Middle frontal gyrus (tissue), 1 donor: ENCODE data around the gene WDR82.
A peak's percentile ranks its signal among the peaks of the same experiment; 100 is the strongest.

Source experiments
- DNase-seq: peaks from one replicate; pipeline ENCODE4 v3.0.0-alpha.2; 2015; ENCODE audit warnings: low spot score; ENCODE audit errors: extremely low spot score

WDR82 gene

DNA sequence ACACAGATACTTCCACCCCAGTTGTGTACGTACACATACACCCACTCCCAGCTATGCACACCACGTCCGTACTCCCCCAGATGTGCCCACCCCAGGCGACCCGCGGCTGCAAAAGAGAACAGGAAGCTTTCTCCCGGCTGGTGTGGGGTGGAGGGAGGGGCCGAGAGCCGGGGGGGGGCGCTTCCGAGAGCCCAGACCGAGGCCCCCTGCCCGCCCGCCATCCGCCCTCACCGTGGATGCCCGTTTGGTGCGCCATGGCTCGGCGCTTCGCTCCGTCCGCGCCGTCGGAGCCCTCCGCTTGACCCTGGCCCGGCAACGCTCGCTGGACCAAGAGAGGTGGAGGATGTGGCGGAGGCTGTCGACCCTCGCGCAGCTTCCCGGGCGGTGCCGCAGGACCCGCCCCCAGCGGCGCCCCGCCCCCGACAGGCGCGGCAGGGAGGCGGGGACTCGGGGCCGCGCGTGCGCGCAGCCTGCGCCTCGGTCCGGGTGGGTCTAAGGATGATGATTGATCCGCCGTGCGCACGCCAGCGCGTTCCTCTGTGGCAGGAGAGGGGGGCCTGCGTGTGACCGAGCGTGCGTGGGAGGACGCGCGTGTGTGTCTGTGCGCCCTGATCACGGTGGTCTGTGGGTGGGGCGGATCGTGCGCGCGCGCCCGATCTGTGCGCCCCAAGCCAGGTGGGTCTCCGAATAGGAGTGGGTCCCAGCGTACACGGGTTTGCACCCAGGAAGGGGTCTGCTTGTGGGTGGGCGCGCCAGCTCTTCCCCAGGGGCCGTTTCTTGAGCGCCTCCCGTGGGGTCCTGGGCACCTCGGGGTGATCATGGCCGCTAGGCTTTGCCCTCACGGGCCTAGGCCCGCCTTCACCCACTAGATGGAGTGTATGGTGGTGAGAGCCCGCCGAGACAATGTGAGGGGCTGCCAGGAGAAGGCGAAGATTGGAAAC lies 39.4 kb downstream of the WDR82 start, which contains the start of gene TWF2:
TWF2 (minus strand) TSS at position 398 of the 941 bp plus-strand sequence; CDS start at position 256, 142 bp downstream.
- DNase-seq = peak; percentile 57

DNA sequence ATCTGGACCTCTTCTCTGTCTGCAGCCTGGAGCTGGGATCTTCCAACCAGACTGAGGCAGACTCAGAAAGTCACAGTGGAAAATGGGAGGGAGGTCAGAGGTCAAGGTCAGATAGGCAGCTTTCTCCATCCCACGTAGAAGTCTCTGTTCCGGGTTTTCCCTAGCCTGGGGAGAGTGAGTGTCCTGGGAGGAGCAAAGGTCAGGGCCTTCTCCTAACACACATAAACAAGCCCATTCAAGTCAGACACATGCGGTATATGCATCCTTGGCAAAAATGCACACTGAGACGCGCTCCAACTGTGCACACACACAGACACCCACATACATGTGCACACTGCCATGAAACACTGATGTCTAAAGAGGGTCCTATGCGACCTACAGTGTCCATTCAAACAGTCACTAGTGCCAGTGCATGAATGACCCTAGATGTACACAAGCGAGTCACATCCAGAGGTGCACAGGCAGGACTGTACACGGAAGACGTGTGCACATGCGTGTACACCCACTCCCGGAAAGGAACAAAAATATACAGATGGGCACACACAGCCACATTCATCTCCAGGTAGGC lies 40.2 kb downstream of the WDR82 start:
- DNase-seq = no peak

DNA sequence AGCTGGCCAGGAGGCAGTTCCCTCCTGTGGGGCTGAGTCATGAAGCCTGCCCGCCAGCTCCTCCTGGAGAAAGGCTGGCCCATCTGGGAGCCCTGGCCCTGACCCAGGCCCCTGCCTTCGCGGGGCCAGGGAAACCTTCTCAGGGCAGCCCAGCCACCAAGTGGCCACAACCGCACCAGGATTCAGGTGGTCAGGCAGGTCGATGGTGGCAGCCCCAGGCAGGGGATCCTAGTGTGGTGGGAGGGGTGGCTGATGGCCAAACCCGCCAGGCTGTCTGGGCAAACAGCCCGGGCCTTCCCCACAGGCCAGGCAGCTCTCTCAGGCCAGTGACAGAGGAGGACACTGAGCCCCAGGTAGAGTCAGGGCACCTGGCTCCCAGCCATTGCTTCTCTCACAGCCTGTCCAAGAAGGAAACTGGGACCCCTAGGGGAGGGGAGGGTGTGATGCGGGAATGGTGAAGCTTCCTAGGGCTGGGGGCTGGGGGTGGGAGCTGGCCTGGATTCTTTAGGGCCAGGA lies 40.7 kb downstream of the WDR82 start:
- no peak for DNase-seq

DNA sequence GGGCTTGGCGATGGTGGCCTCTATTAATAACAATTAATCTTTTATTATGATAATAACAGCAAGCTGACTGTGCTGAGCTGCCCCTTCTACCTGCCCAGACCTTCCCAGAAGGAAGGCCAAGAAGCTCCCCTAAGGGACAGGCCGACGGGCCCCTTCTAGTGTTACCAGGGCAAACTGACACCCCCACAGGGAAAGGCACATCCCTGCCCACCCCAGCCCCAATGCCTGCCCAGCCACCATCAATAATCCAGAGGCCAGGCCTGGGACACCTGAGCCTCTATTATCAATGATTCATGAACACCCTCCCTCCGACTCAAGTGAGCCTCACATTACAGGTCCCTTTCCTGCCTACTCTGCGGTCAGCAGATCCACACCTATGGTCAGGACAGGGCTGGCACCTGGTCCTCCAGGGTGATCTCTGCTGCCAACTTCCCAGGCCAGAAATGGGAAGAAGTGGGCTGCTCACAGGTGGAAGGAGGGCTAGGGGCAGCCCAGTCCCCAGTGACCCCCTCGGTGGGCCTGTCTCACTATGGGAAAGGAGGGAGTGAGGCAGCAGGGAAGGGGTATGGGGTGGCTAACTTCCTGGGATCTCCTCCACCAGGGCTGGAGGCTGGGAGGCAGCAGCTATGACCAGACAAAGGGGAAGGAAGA lies 41.3 kb downstream of the WDR82 start:
- no peak for DNase-seq

DNA sequence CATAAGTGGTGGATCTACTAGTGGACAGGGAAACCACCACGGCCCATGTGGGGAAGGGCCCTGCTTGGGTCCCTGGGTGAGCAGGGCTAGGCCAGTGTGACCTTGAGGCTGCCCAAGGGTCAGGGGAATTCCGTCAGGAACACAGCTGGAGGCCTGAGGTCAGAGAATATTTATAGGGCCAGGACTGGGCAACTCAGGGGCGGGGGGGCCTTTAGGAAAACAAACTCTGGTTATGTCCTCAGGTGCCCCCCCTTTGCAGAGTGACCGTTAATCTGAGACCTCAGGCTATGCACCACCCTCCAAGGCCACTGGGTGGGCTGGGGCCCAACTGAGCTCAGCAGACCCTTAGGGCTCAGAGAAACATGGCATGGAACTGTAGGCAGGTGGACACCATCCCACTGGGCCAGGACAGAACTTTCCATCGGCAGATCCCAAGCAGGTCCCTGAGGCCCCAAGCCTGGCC lies 42.0 kb downstream of the WDR82 start:
- no peak for DNase-seq

DNA sequence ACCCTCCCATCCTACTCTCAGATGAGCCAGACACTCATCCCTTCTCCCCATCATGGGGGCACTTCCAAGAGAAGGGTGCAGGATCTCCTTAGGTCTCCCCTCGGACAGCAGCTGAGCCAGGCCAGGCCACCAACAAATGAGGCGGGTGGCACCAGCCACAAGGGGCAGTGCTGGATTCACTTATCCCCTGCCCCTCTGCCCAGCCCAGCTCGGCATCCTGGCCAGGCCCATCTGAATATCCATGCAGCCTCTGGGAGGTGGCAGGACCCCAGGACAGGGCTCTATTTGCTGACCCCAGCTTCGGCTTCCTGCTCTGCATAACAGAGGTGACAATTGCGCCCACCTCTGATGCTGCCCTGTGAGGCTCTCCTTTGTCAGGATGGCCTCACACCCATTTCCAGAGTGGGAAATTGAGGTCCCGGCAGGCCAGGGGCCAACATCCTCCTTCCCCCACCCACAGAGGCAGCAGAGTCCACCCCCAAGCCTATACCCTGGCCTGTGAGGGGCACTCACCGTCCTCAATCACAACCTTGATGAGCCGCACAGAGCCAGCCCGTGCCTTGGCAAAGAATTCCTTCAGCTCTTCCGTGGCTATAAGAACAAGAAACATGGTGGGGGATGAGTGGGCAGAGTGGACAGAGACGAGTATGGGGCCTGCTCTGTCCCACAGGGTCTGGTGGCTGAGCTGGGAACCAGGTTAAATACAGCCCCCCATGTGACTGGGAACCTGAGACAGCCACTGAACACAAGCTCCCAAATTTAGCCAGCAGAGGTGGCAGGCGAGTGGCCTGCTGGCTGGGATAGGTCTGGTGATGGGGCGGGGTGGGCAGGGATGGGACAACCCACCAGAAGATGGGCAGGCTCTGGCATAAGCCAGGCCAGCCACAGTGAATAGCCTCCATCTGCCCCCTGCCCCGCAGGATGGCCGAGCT lies 43.7 kb downstream of the WDR82 start:
- DNase-seq = no peak

DNA sequence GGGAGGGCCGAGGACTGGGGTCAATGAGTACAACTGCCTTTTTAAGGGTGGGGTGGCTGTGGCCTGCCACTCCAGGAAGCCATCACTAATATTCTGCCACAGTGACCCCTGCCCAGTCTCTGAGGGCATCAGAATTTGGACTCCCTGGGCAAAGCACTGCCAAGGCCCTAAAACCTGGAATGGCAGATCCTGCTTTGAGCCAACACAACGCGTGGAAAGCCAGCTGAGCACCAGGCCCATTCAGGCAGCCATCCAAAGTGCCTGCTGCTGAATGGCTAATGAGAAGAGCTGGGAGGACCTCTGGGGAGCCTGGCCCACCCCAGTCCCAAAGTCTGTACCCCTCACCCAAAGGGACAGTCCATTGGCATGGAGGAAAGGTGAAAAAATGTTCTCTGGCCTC lies 44.5 kb downstream of the WDR82 start:
- no peak for DNase-seq

DNA sequence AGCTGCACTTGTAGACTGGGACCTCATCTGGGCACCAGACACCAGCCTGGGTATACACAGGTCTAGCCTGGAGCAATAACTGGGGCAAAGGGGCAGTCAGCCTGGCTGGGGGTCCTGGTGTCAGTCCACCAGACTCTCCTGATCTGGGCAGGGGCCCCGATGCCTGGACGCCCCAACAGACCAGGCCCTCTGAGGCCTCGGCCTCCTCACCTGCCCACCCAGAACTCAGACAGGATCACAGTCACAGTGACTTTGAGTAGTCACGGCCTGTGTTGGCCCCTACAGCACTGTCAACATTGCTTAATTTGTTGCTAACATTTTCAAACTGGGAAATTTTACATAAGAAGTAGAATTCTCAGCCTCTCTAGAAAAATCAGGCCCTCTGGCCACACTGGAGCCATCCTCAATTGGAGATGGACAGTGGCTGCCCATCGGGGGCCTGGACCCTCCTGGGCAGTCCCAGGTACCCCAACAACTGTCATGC lies 45.3 kb downstream of the WDR82 start:
- DNase-seq = no peak

DNA sequence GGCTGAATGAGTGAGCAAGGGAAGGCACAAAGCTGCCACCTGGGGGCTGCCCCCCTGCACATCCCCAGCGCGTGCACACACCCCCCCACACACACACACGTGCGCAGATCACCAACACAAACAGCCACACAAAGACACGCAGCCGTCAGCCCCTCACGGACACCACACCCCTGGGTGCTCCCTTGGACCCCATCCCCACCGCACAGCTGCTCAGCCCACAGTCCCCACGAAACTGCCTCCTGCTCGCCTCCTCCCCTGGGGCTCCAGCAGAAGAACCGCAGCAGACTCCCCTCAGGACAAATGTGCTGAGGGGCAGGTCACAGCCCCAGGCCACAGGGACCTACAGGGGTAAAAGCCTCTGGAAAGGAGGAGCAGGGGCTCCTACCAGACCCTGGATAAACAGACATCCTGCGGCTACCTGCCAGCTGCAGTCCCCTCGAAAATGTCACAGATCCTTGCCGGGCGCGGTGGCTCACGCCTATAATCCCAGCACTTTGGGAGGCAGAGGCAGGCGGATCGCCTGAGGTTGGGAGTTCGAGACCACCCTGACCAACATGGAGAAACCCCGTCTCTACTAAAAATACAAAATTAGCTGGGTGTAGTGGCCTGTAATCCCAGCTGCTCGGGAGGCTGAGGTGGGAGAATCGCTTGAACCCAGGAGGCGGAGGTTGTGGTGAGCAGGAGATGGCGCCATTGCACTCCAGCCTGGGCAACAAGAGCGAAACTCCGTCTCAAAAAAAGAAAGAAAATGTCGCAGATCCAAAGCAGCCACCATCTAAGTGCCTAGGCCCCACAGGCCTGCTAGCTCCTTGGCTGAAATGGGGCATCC lies 46.0 kb downstream of the WDR82 start:
- no peak for DNase-seq

DNA sequence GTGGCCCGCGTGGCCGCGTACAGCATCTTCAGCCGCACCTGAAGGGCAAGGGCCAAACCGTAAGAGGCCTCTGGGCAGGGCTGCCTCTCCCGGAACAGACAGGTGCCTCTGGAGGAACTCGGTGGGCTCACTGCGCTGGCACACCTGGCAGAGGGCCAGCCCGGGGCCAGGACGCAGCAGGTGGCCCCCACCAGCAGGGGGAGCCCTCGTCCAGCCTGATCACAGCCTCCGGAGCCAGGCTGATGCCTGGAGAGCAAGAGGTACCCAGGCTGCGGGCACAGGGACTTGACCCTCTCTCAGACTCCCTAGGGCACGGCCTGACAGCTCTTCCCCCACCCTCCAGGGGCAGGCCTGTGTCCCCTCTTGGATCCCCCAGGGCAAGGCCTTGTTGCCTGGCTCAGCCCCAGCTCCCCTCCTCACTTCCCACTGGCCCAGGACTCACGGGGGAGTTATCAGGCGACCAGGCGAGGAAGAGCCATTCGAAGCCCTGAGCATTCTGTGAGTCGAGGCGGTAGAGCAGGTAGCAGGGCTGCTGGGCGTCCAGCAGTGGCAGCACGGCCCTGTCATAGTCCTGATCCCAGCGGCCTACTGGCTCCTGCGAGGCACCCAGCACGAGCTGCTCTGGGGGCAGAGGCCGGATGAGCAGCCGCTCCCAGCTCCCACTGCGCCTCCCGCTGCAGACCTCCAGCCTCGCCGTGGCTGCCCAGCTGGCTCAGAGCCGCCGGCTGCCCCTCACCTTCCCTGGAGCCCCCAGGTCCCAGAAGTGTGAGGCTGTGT lies 46.8 kb downstream of the WDR82 start:
- no peak for DNase-seq

DNA sequence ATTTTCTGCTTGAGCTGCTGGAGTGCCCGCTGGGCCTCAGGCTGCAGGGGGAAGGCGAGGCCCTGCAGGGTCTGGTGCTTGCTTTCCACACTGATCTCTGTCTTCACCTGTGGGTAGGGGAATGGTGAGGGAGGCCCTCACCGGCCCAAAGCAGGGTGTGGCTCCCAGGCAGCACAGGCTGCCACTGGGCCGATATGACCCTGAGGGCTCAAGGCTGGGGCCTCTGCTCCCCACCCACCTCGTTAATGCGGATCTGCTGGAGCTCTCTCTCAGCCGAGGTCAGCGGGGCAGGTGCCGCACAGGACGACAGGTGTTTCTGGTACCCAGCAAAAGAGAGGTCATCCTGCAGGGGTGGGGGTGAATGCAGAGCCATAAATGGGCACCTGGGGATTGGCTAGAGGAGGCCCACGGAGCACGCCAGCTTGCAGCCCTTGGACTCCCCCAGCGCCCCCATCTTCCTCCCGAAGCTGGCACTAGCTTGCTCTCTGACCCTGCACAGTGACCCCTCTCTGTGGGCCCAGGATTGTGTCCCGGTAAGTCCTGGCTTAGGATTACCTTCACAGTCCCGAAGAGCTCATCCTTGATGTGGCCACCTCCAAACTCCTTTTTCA lies 47.5 kb downstream of the WDR82 start:
- DNase-seq = no peak

DNA sequence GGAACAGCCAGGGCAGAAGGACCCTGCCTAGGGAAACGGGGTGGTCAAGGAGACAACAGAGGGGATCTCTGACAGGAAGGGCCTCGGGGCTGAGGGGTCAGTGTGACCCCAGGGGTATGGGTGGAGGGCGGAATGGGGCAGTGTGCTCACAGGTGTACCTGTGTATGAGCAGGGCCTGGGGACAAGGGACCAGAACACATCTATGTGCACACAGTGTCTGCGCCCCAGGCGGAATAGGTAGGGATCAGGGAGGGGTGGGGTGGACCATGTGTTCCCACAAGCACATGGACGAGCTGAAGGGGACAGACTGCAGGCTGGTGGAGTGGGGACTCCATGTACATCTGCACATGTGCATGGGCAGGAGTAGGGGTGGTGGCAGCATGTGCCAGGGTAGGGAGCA lies 48.0 kb downstream of the WDR82 start:
- no peak for DNase-seq

DNA sequence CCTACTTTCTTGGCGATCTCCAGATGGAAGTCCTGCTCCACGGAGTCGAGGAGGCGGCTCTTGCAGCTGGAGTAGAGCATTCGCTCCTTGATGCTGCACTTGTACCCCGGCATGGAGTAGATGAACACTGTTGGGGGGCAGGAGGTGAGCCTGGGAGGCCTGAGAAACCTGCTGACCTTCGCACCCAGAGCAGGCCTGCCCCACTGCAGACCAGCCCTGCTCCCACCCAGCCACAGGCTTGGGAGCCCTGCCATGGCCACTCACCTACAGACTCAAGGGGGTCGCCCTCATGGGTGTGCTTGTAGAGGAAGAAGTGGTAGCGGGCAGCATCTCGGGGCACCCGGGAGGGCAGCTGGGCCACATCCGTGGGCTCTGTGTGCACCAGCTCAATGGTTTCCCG lies 48.8 kb downstream of the WDR82 start:
- no peak for DNase-seq

DNA sequence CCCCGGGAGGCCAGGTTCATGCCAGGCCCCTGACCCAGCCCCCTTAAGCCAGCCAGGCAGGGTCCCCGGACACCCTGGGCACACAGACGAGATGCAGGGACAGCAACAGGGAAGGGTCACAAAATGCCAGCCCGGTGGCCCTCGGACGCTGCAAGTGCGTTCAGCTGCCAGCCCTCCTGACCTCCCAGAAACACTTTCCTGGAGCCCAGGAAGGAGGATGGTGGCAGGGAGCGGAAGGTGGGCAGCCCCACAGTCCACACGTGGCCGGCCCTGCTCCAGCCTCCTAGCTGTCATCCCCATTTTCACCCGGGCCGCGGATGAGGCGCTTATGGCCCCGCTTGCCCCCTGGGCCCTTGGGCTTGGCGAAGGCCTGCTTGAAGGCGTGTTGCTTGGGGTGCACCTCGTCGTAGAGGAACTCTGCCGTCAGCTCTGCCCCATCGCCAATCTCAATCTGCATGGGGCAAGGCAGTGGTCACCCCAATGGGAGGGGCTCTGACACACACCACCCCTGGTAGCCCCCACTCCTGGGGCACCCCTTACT lies 49.6 kb downstream of the WDR82 start:
- no peak for DNase-seq

DNA sequence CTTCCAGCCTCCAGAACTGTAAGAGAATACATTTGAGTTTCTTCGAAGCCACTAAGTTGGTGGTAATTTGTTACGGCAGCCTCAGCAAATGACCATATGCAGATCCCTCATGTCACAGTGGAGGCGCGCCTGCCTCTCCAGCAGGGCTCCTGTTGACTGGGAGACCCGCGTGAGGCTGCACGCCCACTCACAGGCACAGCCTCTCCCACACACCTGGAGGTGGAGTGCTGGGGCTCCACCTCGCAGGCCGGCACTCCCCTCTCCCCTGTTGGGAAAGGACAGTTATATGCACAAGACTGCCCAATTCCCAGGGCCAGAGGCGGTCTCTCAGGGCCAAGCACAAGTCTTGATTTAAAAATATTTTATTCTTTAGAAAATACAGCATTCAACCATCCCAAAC lies 50.2 kb downstream of the WDR82 start:
- no peak for DNase-seq

DNA sequence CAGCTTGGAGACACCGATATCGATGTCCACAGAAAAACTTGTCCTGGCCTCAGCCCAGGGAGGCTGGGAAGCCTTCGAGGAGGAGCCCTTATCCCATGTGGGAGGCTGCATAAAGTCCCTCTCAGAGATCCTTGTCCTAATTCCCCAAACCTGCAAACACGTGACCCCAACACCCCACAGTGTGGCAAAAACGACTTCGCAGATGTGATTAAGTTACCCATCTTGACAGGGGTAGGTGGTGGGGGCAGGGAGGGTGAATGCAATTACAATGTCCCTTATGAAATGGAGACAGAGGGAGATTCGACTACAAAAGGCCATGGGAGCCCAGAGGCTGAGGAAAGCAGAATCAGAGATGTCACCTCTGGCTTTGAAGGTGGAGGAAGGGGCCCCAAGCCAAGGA lies 50.7 kb downstream of the WDR82 start:
- DNase-seq = no peak

DNA sequence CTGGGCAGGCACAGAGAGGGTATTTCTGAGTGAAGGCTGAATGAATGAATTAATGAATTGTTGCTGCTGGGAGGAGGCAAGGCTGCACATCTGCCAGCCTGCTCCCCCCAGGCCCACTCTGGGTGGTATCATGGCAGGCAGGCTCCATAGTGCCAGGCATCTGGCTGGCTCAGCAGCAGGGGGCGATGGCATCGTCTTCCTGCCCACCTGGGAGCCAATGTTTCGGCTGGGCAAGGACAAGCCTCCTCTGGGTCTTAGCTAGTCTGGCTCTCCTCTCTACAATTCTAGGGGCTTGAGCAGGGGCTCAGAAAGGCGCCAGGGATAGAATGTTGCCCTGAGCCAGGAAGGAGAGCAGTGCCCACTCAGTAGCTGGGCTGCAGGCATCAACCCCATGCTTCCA lies 51.3 kb downstream of the WDR82 start:
- DNase-seq = no peak

DNA sequence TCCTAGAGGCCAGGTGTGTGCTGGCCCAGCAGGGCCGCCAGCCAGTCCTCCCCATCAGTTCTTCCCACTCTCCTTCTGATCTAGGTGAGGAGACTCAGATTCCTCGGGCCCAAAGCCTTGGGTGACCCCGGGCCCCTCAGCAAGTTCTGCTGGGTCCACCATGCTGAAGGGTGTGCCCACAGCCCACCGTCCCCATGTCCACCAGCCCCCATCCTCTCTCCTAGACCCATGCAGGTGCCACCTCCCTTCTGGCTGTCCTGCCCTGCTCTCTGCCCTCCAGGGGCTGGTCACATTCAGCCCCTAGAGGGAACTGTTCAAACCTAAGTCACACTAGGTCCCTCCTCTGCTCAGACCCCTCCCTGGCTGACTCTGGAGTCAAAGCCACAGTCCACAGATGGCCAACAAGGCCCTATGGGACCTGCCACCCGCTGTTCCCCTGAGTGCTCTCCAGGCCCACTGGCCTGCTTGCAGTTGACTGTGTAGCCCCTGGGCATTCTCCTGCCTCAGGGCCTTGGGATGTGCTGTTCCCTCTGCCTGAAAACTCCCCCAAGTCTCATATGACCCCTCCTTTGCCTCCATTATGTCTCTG lies 52.1 kb downstream of the WDR82 start:
- DNase-seq = no peak
